ENCODE results near the gene WDR82. TPM values are rescaled to one million over a fixed set of nuclear protein-coding genes. Genes with fewer than 3 reads are reported as not detected.

Gene WDR82
- total RNA-seq, 1 experiment from 2014 or later = 44.5 TPM

DNA sequence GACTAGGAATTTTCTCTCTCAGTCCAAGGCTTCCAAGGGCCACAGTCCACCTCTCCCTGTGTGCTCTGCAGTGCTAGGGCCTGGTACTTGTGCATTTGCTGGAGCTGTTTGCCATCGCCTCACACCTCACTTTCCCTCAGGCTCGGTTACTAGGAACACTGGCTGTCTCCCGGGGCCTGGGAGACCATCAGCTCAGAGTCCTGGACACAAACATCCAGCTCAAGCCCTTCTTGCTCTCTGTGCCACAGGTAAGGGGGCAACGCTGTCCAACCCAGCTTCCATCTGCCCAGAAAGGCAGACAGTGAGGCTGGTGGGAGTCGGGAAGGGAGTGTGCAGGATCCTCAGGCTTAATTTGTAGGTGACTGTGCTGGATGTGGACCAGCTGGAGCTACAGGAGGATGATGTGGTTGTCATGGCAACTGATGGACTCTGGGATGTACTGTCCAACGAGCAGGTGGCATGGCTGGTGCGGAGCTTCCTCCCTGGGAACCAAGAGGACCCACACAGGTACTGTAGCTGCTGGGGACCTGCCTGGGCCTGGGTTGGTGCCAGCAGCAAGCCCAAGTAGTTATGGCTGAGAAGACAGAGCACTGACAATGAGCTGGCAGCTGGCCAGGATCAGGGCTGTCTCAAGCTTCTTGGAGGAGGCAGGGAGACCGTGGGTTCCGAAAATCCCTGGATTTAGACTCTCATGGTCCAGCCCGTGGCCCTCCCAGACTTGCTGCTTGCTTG, 29.5 kb downstream of the WDR82 start:
- intact Hi-C loops (cut with micrococcal nuclease; ENCODE audit: unreplicated experiment) = no loop called here
- peaks cover 33% of the 10 kb centered on the region; the same call in 1 of the 2 replicates for H3F3A ChIP-seq (ENCODE audit: insufficient read depth, low read depth)
- no peak for DNase-seq
- H3K79me2 ChIP-seq (ENCODE audit: low read depth) = no peaks in the 10 kb centered on the region
- CTCF ChIA-PET = no interaction called here
- no peak overlapping the region for H2AFZ ChIP-seq
- POLR2A ChIA-PET (ENCODE audit: unreplicated experiment) = no interaction called here
- H3K4me3 ChIP-seq = no peak overlapping the region
- H3K4me1 ChIP-seq (replicated peaks; ENCODE audit: insufficient read depth) = peaks cover 14% of the 10 kb centered on the region
- H3K27ac ChIP-seq = no peak overlapping the region
- no peak overlapping the region for H3K4me2 ChIP-seq
- no peaks in the 10 kb centered on the region for H3K9me3 ChIP-seq (ENCODE audit: insufficient read depth, low read depth)
- H3K9me2 ChIP-seq (ENCODE audit: insufficient read depth) = no peaks in the 10 kb centered on the region
- BruUV-seq (replicated peaks) = no TSS peak
- H4K20me1 ChIP-seq (ENCODE audit: insufficient read depth) = no peaks in the 10 kb centered on the region; the same call in 1 of the 2 replicates
- TF ChIP-seq, protein P1, sequence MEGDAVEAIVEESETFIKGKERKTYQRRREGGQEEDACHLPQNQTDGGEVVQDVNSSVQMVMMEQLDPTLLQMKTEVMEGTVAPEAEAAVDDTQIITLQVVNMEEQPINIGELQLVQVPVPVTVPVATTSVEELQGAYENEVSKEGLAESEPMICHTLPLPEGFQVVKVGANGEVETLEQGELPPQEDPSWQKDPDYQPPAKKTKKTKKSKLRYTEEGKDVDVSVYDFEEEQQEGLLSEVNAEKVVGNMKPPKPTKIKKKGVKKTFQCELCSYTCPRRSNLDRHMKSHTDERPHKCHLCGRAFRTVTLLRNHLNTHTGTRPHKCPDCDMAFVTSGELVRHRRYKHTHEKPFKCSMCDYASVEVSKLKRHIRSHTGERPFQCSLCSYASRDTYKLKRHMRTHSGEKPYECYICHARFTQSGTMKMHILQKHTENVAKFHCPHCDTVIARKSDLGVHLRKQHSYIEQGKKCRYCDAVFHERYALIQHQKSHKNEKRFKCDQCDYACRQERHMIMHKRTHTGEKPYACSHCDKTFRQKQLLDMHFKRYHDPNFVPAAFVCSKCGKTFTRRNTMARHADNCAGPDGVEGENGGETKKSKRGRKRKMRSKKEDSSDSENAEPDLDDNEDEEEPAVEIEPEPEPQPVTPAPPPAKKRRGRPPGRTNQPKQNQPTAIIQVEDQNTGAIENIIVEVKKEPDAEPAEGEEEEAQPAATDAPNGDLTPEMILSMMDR (conservative IDR thresholded peaks at IDR 0.05) = no peak
- TF ChIP-seq EZH2 (IDR thresholded peaks at IDR 0.05; ENCODE audit: low read depth) = no peak
- H3K27me3 ChIP-seq (ENCODE audit: insufficient read depth, low read depth) = no peaks in the 10 kb centered on the region
- no peaks in the 10 kb centered on the region for H3K36me3 ChIP-seq (ENCODE audit: low read depth)

DNA sequence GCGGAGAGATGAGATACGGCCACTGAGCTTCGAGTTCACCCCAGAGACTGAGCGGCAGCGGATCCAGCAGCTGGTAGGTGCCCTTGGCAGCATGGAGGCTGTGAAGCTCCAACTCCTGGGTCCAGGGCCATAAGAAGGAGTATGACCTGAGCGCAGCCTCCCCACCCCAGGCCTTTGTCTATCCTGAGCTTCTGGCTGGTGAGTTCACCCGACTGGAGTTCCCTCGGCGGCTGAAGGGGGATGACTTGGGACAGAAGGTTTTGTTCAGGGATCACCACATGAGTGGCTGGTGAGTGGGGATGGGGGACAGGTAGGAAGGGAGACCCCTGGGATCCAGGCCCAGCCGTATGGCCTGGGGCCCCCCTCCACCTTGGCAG, 30.3 kb downstream of the WDR82 start:
- peaks cover 42% of the 10 kb centered on the region; the same call in 1 of the 2 replicates for H3F3A ChIP-seq (ENCODE audit: insufficient read depth, low read depth)
- no peaks in the 10 kb centered on the region for H3K9me2 ChIP-seq (ENCODE audit: insufficient read depth)
- DNase-seq = no peak
- intact Hi-C loops (cut with micrococcal nuclease; ENCODE audit: unreplicated experiment) = no loop called here
- H3K4me2 ChIP-seq = no peak overlapping the region
- no peaks in the 10 kb centered on the region for H3K27me3 ChIP-seq (ENCODE audit: insufficient read depth, low read depth)
- H4K20me1 ChIP-seq (ENCODE audit: insufficient read depth) = no peaks in the 10 kb centered on the region; the same call in 1 of the 2 replicates
- H2AFZ ChIP-seq = no peak overlapping the region
- no peaks in the 10 kb centered on the region for H3K36me3 ChIP-seq (ENCODE audit: low read depth)
- POLR2A ChIA-PET (ENCODE audit: unreplicated experiment) = no interaction called here
- H3K27ac ChIP-seq = no peak overlapping the region
- no peaks in the 10 kb centered on the region for H3K79me2 ChIP-seq (ENCODE audit: low read depth)
- no peaks in the 10 kb centered on the region for H3K9me3 ChIP-seq (ENCODE audit: insufficient read depth, low read depth)
- CTCF ChIA-PET = no interaction called here
- peaks cover 22% of the 10 kb centered on the region for H3K4me1 ChIP-seq (replicated peaks; ENCODE audit: insufficient read depth)
- no peak overlapping the region for H3K4me3 ChIP-seq
- TF ChIP-seq, protein P1 (conservative IDR thresholded peaks at IDR 0.05) = no peak
- no peak for TF ChIP-seq EZH2 (IDR thresholded peaks at IDR 0.05; ENCODE audit: low read depth)
- no TSS peak for BruUV-seq (replicated peaks)

DNA sequence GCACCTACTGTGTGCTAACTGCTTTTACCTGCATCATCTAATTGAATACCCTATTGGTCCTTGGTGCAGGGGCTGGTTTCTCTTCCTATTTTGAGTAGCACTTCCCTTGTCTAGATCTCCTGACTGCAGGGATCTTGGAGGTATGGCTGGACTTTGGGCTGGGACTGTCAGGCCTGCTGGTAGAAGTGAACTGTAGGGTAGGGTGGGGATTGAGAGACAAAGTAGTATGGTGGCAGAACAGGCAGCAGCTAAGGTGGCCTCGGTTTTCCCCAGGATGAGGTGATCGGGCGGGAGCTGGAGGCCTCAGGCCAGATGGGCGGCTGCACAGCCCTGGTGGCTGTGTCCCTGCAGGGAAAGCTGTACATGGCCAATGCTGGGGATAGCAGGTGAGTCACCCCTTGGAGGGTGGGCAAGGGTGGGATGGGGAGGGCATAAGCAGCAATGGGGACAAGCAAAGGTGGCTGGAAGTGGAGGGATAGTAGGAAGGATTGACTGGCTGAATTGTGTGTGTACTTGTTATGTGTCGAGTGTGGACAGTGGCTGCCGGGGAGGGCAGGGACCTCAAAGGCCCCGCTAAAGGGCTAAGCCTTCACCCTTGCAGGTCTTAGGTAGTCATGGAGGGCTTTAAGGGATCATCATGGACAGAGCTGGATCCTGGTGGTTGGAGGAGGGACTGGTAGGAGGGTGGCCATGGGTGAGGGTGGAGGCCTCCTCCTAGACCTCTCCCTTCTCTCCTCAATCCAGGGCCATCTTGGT, 30.9 kb downstream of the WDR82 start:
- ChIA-PET CTCF (no interaction called here), POLR2A (ENCODE audit: unreplicated experiment) (no interaction called here)
- Histone ChIP-seq H3K27me3 (ENCODE audit: insufficient read depth, low read depth) (no peaks in the 10 kb centered on the region), H3F3A (ENCODE audit: insufficient read depth, low read depth) (peaks cover 45% of the 10 kb centered on the region; the same call in 1 of the 2 replicates), H4K20me1 (ENCODE audit: insufficient read depth) (no peaks in the 10 kb centered on the region; the same call in 1 of the 2 replicates), H3K4me1 (replicated peaks; ENCODE audit: insufficient read depth) (peaks cover 26% of the 10 kb centered on the region), H3K27ac (no peak overlapping the region), H3K4me3 (no peak overlapping the region), H2AFZ (no peak overlapping the region), H3K4me2 (no peak overlapping the region), H3K36me3 (ENCODE audit: low read depth) (no peaks in the 10 kb centered on the region), H3K79me2 (ENCODE audit: low read depth) (no peaks in the 10 kb centered on the region), H3K9me3 (ENCODE audit: insufficient read depth, low read depth) (no peaks in the 10 kb centered on the region), H3K9me2 (ENCODE audit: insufficient read depth) (no peaks in the 10 kb centered on the region)
- no peak for DNase-seq
- no TSS peak for BruUV-seq (replicated peaks)
- TF ChIP-seq, protein P1 (conservative IDR thresholded peaks at IDR 0.05) = no peak
- TF ChIP-seq EZH2 (IDR thresholded peaks at IDR 0.05; ENCODE audit: low read depth) = no peak
- intact Hi-C loops (cut with micrococcal nuclease; ENCODE audit: unreplicated experiment) = no loop called here
